ENCODE measurements around the gene SNRPE.

- TF ChIP-seq CTCF (IDR thresholded peaks at IDR 0.05; ENCODE audit: low read depth, low read length) = no peak
- TF ChIP-seq EZH2phosphoT487 (IDR thresholded peaks at IDR 0.05; ENCODE audit: low read depth) = no peak
These were observed 11.7 kb downstream of the SNRPE start for GRCh38 chr1:203873094-203873493.

Data from OCI-LY3 (cell line).